Measurements from ENCODE around the gene POLR3B. TPM values are rescaled to one million over a fixed set of nuclear protein-coding genes. Genes with fewer than 3 reads are reported as not detected.
"Not testable (repeated sequence)": the region's sequence is repeated elsewhere in the genome, so short reads cannot be mapped to it uniquely, and the experiment has no call there.

The POLR3B gene
- total and polyA plus RNA-seq, 3 experiments from 2014 or later = 5.3 to 14.6 (median 13.4) TPM

GRCh38 chr12:106459534-106459933 is 102.0 kb downstream of the POLR3B start:
- H3K9me3 Mint-ChIP-seq = no peaks in the 10 kb centered on the region
- peak overlapping the region in 1 of 8 donors; percentile 8 for H3K27ac Mint-ChIP-seq
- H3K27me3 Mint-ChIP-seq = no peaks in the 10 kb centered on the region
- CTCF ChIA-PET = no interaction called here
- Histone ChIP-seq H3K27me3 (ENCODE audit: insufficient read depth, low read length, poor library complexity, severe bottlenecking) (no peaks in the 10 kb centered on the region), H3K9me3 (ENCODE audit: low read length) (no peaks in the 10 kb centered on the region), H3K4me1 (ENCODE audit: insufficient read depth, low read length) (peaks cover 7% of the 10 kb centered on the region), H3K36me3 (ENCODE audit: insufficient read depth, low read length) (peaks cover 4% of the 10 kb centered on the region), H3K27ac (ENCODE audit: low read depth, low read length) (no peak overlapping the region), H3K4me3 (ENCODE audit: low read length) (no peak overlapping the region)
- peaks cover 23 to 29% (median 27%) of the 10 kb centered on the region in 3 donors for H3K4me1 Mint-ChIP-seq
- H3K36me3 Mint-ChIP-seq = peaks cover 12 to 58% (median 32%) of the 10 kb centered on the region in 3 donors
- H3K4me3 Mint-ChIP-seq = no peak overlapping the region
- POLR2A ChIA-PET = no interaction called here
- no peak for DNase-seq

DNA sequence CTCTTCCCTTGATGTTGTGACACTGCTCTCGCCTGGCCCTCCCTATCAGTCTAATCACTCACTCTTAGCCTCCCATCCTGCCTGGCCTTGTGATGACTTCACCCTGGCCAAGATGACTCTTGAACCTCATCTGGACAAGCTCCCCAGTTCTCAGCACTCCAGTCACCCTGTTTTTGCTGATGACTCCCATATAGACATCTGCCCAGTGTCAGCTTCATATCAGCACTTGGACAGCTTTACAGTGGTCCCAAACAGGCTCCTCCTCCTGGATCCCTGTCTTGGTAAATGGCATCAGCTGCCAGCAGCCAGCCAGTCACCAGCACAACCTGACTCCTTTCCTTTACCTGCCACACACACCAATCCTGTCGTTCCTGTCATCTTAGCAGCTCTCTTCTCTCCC is 104.2 kb downstream of the POLR3B start:
- Histone ChIP-seq H3K27ac (ENCODE audit: low read depth, low read length) (no peak overlapping the region), H3K4me1 (ENCODE audit: insufficient read depth, low read length) (peaks cover 7% of the 10 kb centered on the region), H3K36me3 (ENCODE audit: insufficient read depth, low read length) (peaks cover 4% of the 10 kb centered on the region), H3K4me3 (ENCODE audit: low read length) (no peak overlapping the region), H3K9me3 (ENCODE audit: low read length) (no peaks in the 10 kb centered on the region), H3K27me3 (ENCODE audit: insufficient read depth, low read length, poor library complexity, severe bottlenecking) (no peaks in the 10 kb centered on the region)
- H3K4me1 Mint-ChIP-seq = peaks cover 23 to 29% (median 27%) of the 10 kb centered on the region in 3 donors
- CTCF ChIA-PET = no interaction called here
- H3K27me3 Mint-ChIP-seq = no peaks in the 10 kb centered on the region
- POLR2A ChIA-PET = no interaction called here
- H3K4me3 Mint-ChIP-seq = no peak overlapping the region
- peak overlapping the region in 1 of 8 donors; percentile 5 for H3K27ac Mint-ChIP-seq
- no peak for DNase-seq
- peaks cover 0 to 8% (median 0%) of the 10 kb centered on the region in 5 donors for H3K9me3 Mint-ChIP-seq
- peaks cover 18 to 57% (median 24%) of the 10 kb centered on the region in 3 donors for H3K36me3 Mint-ChIP-seq

GRCh38 chr12:106465605-106466004 is 108.1 kb downstream of the POLR3B start:
- H3K9me3 ChIP-seq (ENCODE audit: low read length); H3K27me3 ChIP-seq (ENCODE audit: insufficient read depth, low read length, poor library complexity, severe bottlenecking); H3K4me1 ChIP-seq (ENCODE audit: insufficient read depth, low read length); H3K27me3 Mint-ChIP-seq; DNase-seq; H3K27ac ChIP-seq (ENCODE audit: low read depth, low read length); H3K4me3 Mint-ChIP-seq; H3K4me3 ChIP-seq (ENCODE audit: low read length); H3K27ac Mint-ChIP-seq; POLR2A ChIA-PET; CTCF ChIA-PET; H3K36me3 ChIP-seq (ENCODE audit: insufficient read depth, low read length): not testable (repeated sequence)
- Mint-ChIP-seq H3K9me3 (peaks cover 0 to 11% (median 0%) of the 10 kb centered on the region in 5 donors), H3K36me3 (peaks cover 23 to 61% (median 43%) of the 10 kb centered on the region in 3 donors), H3K4me1 (peaks cover 18 to 19% (median 19%) of the 10 kb centered on the region in 3 donors)

DNA sequence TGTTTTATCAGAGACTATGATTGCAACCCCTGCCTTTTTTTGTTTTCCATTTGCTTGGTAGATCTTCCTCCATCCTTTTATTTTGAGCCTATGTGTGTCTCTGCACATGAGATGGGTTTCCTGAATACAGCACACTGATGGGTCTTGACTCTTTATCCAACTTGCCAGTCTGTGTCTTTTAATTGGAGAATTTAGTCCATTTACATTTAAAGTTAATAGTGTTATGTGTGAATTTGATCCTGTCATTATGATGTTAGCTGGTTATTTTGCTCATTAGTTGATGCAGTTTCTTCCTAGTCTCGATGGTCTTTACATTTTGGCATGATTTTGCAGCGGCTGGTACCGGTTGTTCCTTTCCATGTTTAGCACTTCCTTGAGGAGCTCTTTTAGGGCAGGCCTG is 118.1 kb downstream of the POLR3B start:
- DNase-seq; H3K4me1 ChIP-seq (ENCODE audit: insufficient read depth, low read length); H3K27me3 ChIP-seq (ENCODE audit: insufficient read depth, low read length, poor library complexity, severe bottlenecking); H3K27me3 Mint-ChIP-seq; H3K27ac Mint-ChIP-seq; H3K4me1 Mint-ChIP-seq; H3K9me3 Mint-ChIP-seq; H3K36me3 ChIP-seq (ENCODE audit: insufficient read depth, low read length); H3K9me3 ChIP-seq (ENCODE audit: low read length); H3K4me3 Mint-ChIP-seq; H3K4me3 ChIP-seq (ENCODE audit: low read length); POLR2A ChIA-PET; H3K27ac ChIP-seq (ENCODE audit: low read depth, low read length); CTCF ChIA-PET: not testable (repeated sequence)
- peaks cover 13 to 25% (median 16%) of the 10 kb centered on the region in 3 donors for H3K36me3 Mint-ChIP-seq

DNA sequence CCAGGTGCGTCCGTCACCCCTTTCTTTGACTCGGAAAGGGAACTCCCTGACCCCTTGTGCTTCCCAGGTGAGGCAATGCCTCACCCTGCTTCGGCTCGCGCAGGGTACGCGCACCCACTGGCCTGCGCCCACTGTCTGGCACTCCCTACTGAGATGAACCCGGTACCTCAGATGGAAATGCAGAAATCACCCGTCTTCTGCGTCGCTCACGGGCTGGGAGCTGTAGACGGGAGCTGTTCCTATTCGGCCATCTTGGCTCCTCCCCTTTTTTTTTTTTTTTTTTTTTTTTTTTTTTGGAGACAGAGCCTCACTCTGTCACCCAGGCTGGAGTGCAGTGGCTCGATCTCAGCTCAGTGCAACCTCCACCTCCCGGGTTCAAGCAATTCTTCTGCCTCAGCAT is 120.1 kb downstream of the POLR3B start:
- H3K4me1 ChIP-seq (ENCODE audit: insufficient read depth, low read length); H3K4me3 ChIP-seq (ENCODE audit: low read length); POLR2A ChIA-PET; H3K27me3 ChIP-seq (ENCODE audit: insufficient read depth, low read length, poor library complexity, severe bottlenecking); H3K9me3 ChIP-seq (ENCODE audit: low read length); H3K27ac Mint-ChIP-seq; H3K4me1 Mint-ChIP-seq; H3K36me3 ChIP-seq (ENCODE audit: insufficient read depth, low read length); H3K27me3 Mint-ChIP-seq; H3K27ac ChIP-seq (ENCODE audit: low read depth, low read length); H3K9me3 Mint-ChIP-seq; DNase-seq; CTCF ChIA-PET; H3K4me3 Mint-ChIP-seq: not testable (repeated sequence)
- H3K36me3 Mint-ChIP-seq = peaks cover 14 to 26% (median 17%) of the 10 kb centered on the region in 3 donors

- no peak for DNase-seq
- H3K27ac Mint-ChIP-seq = peak overlapping the region in 1 of 8 donors; percentile 34
- H3K27ac ChIP-seq (ENCODE audit: low read depth, low read length) = no peak overlapping the region
- POLR2A ChIA-PET = interaction anchor here (0.6 kb wide), 1 partner anchor 1070 kb away, joined by 5 read pairs; no protein-coding TSS in a partner anchor
- no peak overlapping the region for H3K4me3 ChIP-seq (ENCODE audit: low read length)
- no peaks in the 10 kb centered on the region for H3K9me3 ChIP-seq (ENCODE audit: low read length)
- CTCF ChIA-PET = interaction anchor here (0.6 kb wide), 1 partner anchor 100 kb away, joined by 3 read pairs; no protein-coding TSS in a partner anchor
- H3K27me3 Mint-ChIP-seq = no peaks in the 10 kb centered on the region
- H3K9me3 Mint-ChIP-seq = peaks cover 0 to 2% (median 0%) of the 10 kb centered on the region in 5 donors
- no peaks in the 10 kb centered on the region for H3K4me1 ChIP-seq (ENCODE audit: insufficient read depth, low read length)
- H3K4me1 Mint-ChIP-seq = no peaks in the 10 kb centered on the region
- no peaks in the 10 kb centered on the region for H3K27me3 ChIP-seq (ENCODE audit: insufficient read depth, low read length, poor library complexity, severe bottlenecking)
- no peak overlapping the region for H3K4me3 Mint-ChIP-seq
- H3K36me3 ChIP-seq (ENCODE audit: insufficient read depth, low read length) = no peaks in the 10 kb centered on the region
- H3K36me3 Mint-ChIP-seq = peaks cover 16 to 35% (median 20%) of the 10 kb centered on the region in 3 donors
Observed at GRCh38 chr12:106480251-106480650, 122.7 kb downstream of the POLR3B start.

DNA sequence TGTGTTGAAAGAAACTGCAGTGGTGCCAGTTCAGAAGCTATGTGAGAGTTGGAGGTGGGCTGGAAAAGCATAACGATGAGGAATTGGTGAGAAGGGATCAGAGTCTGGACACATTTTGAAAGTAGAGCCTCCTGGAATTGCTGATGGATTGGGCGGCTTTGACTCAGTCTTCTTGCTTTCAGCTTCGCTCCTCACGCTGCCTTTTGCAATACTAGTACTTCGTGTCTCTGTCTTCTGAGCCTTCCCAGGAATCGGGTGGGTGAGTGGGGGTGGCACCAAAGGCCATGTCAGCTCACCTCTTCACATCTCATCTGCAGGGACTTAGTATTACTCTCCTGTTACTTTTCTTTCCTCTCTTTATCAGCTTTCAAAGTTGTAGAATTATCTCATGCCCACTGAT is 123.7 kb downstream of the POLR3B start:
- Histone ChIP-seq H3K4me1 (ENCODE audit: insufficient read depth, low read length) (no peaks in the 10 kb centered on the region), H3K27ac (ENCODE audit: low read depth, low read length) (no peak overlapping the region), H3K36me3 (ENCODE audit: insufficient read depth, low read length) (no peaks in the 10 kb centered on the region), H3K9me3 (ENCODE audit: low read length) (no peaks in the 10 kb centered on the region), H3K4me3 (ENCODE audit: low read length) (no peak overlapping the region), H3K27me3 (ENCODE audit: insufficient read depth, low read length, poor library complexity, severe bottlenecking) (no peaks in the 10 kb centered on the region)
- H3K36me3 Mint-ChIP-seq = peaks cover 17 to 35% (median 20%) of the 10 kb centered on the region in 3 donors
- no peaks in the 10 kb centered on the region for H3K4me1 Mint-ChIP-seq
- POLR2A ChIA-PET = no interaction called here
- H3K27me3 Mint-ChIP-seq = no peaks in the 10 kb centered on the region
- CTCF ChIA-PET = no interaction called here
- H3K27ac Mint-ChIP-seq = peak overlapping the region in 1 of 8 donors; percentile 33
- no peak overlapping the region for H3K4me3 Mint-ChIP-seq
- peaks cover 0 to 2% (median 0%) of the 10 kb centered on the region in 5 donors for H3K9me3 Mint-ChIP-seq
- no peak for DNase-seq

GRCh38 chr12:106487664-106488063 is 130.1 kb downstream of the POLR3B start:
- H3K36me3 Mint-ChIP-seq = peaks cover 3 to 12% (median 9%) of the 10 kb centered on the region in 3 donors
- no peak for DNase-seq
- Histone ChIP-seq H3K9me3 (ENCODE audit: low read length) (no peaks in the 10 kb centered on the region), H3K27me3 (ENCODE audit: insufficient read depth, low read length, poor library complexity, severe bottlenecking) (no peaks in the 10 kb centered on the region), H3K4me1 (ENCODE audit: insufficient read depth, low read length) (no peaks in the 10 kb centered on the region), H3K27ac (ENCODE audit: low read depth, low read length) (no peak overlapping the region), H3K36me3 (ENCODE audit: insufficient read depth, low read length) (no peaks in the 10 kb centered on the region), H3K4me3 (ENCODE audit: low read length) (no peak overlapping the region)
- no peak overlapping the region for H3K27ac Mint-ChIP-seq
- H3K27me3 Mint-ChIP-seq = no peaks in the 10 kb centered on the region
- H3K4me3 Mint-ChIP-seq = no peak overlapping the region
- H3K4me1 Mint-ChIP-seq = no peaks in the 10 kb centered on the region
- CTCF ChIA-PET = no interaction called here
- H3K9me3 Mint-ChIP-seq = no peaks in the 10 kb centered on the region
- POLR2A ChIA-PET = no interaction called here

DNA sequence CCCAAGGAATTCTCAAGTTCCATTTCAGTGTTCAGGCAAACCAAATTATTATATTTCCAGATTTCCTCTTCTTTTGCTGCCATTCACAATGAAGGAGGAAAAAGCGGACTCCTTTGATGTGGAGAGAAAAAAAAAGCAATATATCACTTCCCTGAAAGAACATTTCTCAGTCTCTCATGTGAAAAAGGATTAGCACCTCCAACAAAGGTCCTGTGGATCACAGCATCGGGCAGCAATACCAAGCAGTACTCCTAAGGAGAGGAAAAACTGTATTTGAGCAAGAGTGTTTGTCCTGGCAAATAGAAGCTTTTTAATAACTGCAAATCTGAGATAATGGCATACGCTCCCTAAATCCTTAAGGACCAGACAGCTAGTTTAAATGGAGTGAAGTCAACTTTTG is 131.3 kb downstream of the POLR3B start:
- H3K27ac Mint-ChIP-seq = no peak overlapping the region
- no peak overlapping the region for H3K4me3 Mint-ChIP-seq
- Histone ChIP-seq H3K4me3 (ENCODE audit: low read length) (no peak overlapping the region), H3K27me3 (ENCODE audit: insufficient read depth, low read length, poor library complexity, severe bottlenecking) (no peaks in the 10 kb centered on the region), H3K36me3 (ENCODE audit: insufficient read depth, low read length) (no peaks in the 10 kb centered on the region), H3K9me3 (ENCODE audit: low read length) (no peaks in the 10 kb centered on the region), H3K4me1 (ENCODE audit: insufficient read depth, low read length) (no peaks in the 10 kb centered on the region), H3K27ac (ENCODE audit: low read depth, low read length) (no peak overlapping the region)
- DNase-seq = no peak
- H3K36me3 Mint-ChIP-seq = peaks cover under 1 to 9% (median 7%) of the 10 kb centered on the region in 3 donors
- no peaks in the 10 kb centered on the region for H3K4me1 Mint-ChIP-seq
- POLR2A ChIA-PET = no interaction called here
- H3K9me3 Mint-ChIP-seq = no peaks in the 10 kb centered on the region
- CTCF ChIA-PET = no interaction called here
- no peaks in the 10 kb centered on the region for H3K27me3 Mint-ChIP-seq
